GM12878 (cell line): Measurements from ENCODE around the gene UST. TPM values are rescaled to one million over a fixed set of nuclear protein-coding genes. Genes with fewer than 3 reads are reported as not detected.

Experiments used
- ATAC-seq: fragments of 200-7000 bp; cut with Tn5 transposase; 3 replicates; pipeline ENCODE4 v1.9.1; 2020; ENCODE audit warnings: mild to moderate bottlenecking, moderate library complexity
- BruUV-seq: library from RNA; stranded (reverse); fragments of 400-500 nt; replicated peaks from 2 replicates; lab custom pipeline; 2021; lab: Mats Ljungman, UMichigan
- CTCF ChIA-PET: fragments of 300-600 bp; sonication (Branson Sonifier 250); formaldehyde crosslinking; extraction: SDS; loops from one replicate; lab custom pipeline; 2021; ENCODE audit warnings: inconsistent platforms; lab: Yijun Ruan, JAX
- POLR2A ChIA-PET: fragments of 350-600 bp; formaldehyde crosslinking; extraction: SDS; loops from one replicate; lab custom pipeline; 2021; ENCODE audit warnings: inconsistent platforms; lab: Charles Lee
- RAD21 ChIA-PET: fragments of 300-600 bp; sonication (Branson Sonifier 250); formaldehyde crosslinking; loops from one replicate; lab custom pipeline; 2023; ENCODE audit warnings: antibody characterized with exemption; ENCODE audit not compliant: unreplicated experiment; lab: Charles Lee
- SMC1A ChIA-PET: fragments of 300-600 bp; sonication (Branson Sonifier 250); formaldehyde crosslinking; loops from one replicate; lab custom pipeline; 2023; ENCODE audit not compliant: unreplicated experiment, uncharacterized antibody; lab: Charles Lee
- DNase-seq: peaks from one replicate; pipeline ENCODE4 v3.0.0-alpha.2; 2011; ENCODE audit warnings: low read depth, low spot score
- FAIRE-seq: peaks from 3 replicates; lab custom pipeline; 2011; peaks lifted over from hg19 to GRCh38; lab: Jason Lieb, UNC
- H2AFZ ChIP-seq: 2 replicates; pipeline ENCODE4 v1.6.0; 2011; ENCODE audit warnings: low read depth, low read length, control low read depth; ENCODE audit not compliant: control insufficient read depth
- H3K27ac ChIP-seq: 2 replicates; pipeline ENCODE4 v1.5.1; 2011; ENCODE audit warnings: control low read depth; ENCODE audit not compliant: control insufficient read depth, insufficient read depth
- H3K27me3 ChIP-seq, 2 experiments: replicated peaks in 1 of 2; 2 replicates each; pipeline versions ENCODE4 v1.6.0 to v1.6.1; 2011; ENCODE audit warnings: low read length in 1 of 2; ENCODE audit not compliant: control insufficient read depth in 2 of 2, insufficient read depth in 2 of 2
- H3K36me3 ChIP-seq, 2 experiments: 2 replicates each; pipeline ENCODE4 v1.5.1; 2011; ENCODE audit warnings: low read length in 1 of 2; ENCODE audit not compliant: control insufficient read depth in 2 of 2, insufficient read depth in 2 of 2
- H3K4me1 ChIP-seq: 2 replicates; pipeline ENCODE4 v1.6.1; 2011; ENCODE audit warnings: mild to moderate bottlenecking, low read length, moderate library complexity, mixed read lengths; ENCODE audit not compliant: control insufficient read depth, insufficient read depth
- H3K4me2 ChIP-seq: 2 replicates; pipeline ENCODE4 v1.6.0; 2011; ENCODE audit warnings: control low read depth; ENCODE audit not compliant: control insufficient read depth, insufficient read depth
- H3K4me3 ChIP-seq: fragments of 200-600 bp; sonication (generic); 2 replicates; pipeline ENCODE4 v1.5.1; 2016
- H3K79me2 ChIP-seq: 2 replicates; pipeline ENCODE4 v1.6.0; 2011; ENCODE audit warnings: low read length; ENCODE audit not compliant: control insufficient read depth, insufficient read depth
- H3K9ac ChIP-seq: 2 replicates; pipeline ENCODE4 v1.8.0; 2011; ENCODE audit warnings: low read length, control low read depth, mixed read lengths; ENCODE audit not compliant: control insufficient read depth, insufficient read depth
- H3K9me3 ChIP-seq: replicated peaks from 3 replicates; pipeline ENCODE4 v1.5.1; 2011; ENCODE audit warnings: mild to moderate bottlenecking, low read length; ENCODE audit not compliant: control insufficient read depth, insufficient read depth
- H4K20me1 ChIP-seq: 2 replicates; pipeline ENCODE4 v1.6.0; 2011; ENCODE audit not compliant: control insufficient read depth, insufficient read depth
- ATF7 ChIP-seq: fragments of 450-650 bp; IDR thresholded peaks from 2 replicates; pipeline ENCODE4 v1.6.1; 2016; ENCODE audit warnings: low read depth, mild to moderate bottlenecking
- CBFB ChIP-seq: IDR thresholded peaks from 2 replicates; pipeline ENCODE4 v1.6.1; 2016; ENCODE audit warnings: antibody characterized with exemption, low read depth
- HCFC1 ChIP-seq: fragments of 150-350 bp; IDR thresholded peaks from 2 replicates; pipeline ENCODE4 v1.6.1; 2014; ENCODE audit warnings: low read length
- JUND ChIP-seq: IDR thresholded peaks from 2 replicates; pipeline ENCODE4 v1.6.1; 2012; ENCODE audit warnings: low read depth, mild to moderate bottlenecking, low read length, improper control_type of control experiment, moderate library complexity
- KLF5 ChIP-seq: fragments of 450-650 bp; IDR thresholded peaks from 2 replicates; pipeline ENCODE4 v1.6.1; 2014; ENCODE audit warnings: mild to moderate bottlenecking; ENCODE audit not compliant: partially characterized antibody
- LARP7 ChIP-seq: fragments of 450-650 bp; IDR thresholded peaks from 2 replicates; pipeline ENCODE4 v1.6.1; 2017; ENCODE audit warnings: mild to moderate bottlenecking
- MEF2B ChIP-seq: fragments of 450-650 bp; IDR thresholded peaks from 2 replicates; pipeline ENCODE4 v1.6.1; 2018; ENCODE audit warnings: mild to moderate bottlenecking, moderate library complexity; ENCODE audit not compliant: partially characterized antibody, poor library complexity, severe bottlenecking
- NR2F1 ChIP-seq: fragments of 450-650 bp; conservative IDR thresholded peaks from 2 replicates; pipeline ENCODE4 v1.6.1; 2017; ENCODE audit warnings: mild to moderate bottlenecking
- POLR2AphosphoS5 ChIP-seq: IDR thresholded peaks from 2 replicates; pipeline ENCODE4 v1.6.1; 2011; ENCODE audit warnings: mild to moderate bottlenecking, low read length, inconsistent platforms
- RAD51 ChIP-seq: fragments of 450-650 bp; IDR thresholded peaks from 2 replicates; pipeline ENCODE4 v1.6.1; 2016; ENCODE audit warnings: moderate library complexity, mild to moderate bottlenecking, inconsistent platforms
- RELA ChIP-seq: fragments of 450-650 bp; IDR thresholded peaks from 2 replicates; pipeline ENCODE4 v1.8.0; 2014; ENCODE audit warnings: borderline replicate concordance; ENCODE audit not compliant: partially characterized antibody
- RFX5 ChIP-seq: IDR thresholded peaks from 2 replicates; pipeline ENCODE4 v1.6.1; 2011; ENCODE audit warnings: low read depth, low read length, improper control_type of control experiment
- SP1 ChIP-seq: IDR thresholded peaks from one replicate; pipeline ENCODE4 v1.6.1; 2011; ENCODE audit warnings: low read depth, low read length
- SREBF1 ChIP-seq: IDR thresholded peaks from 2 replicates; pipeline ENCODE4 v1.6.1; 2012; ENCODE audit warnings: mild to moderate bottlenecking, low read length
- STAT3 ChIP-seq: IDR thresholded peaks from 2 replicates; pipeline ENCODE4 v1.6.1; 2011; ENCODE audit warnings: low read depth, low read length, improper control_type of control experiment
- ZSCAN29 ChIP-seq: fragments of 450-650 bp; IDR thresholded peaks from 2 replicates; pipeline ENCODE4 v1.6.1; 2017; ENCODE audit warnings: mild to moderate bottlenecking, moderate library complexity
- WGBS: methylation state at CpG from one replicate; pipeline ENCODE4 v1.1.6; 2016; ENCODE audit warnings: low lambda C conversion rate; ENCODE audit not compliant: insufficient replicate concordance, insufficient coverage; ENCODE audit errors: missing lambda C conversion rate; 5-methylcytosine and 5-hydroxymethylcytosine counted together
- in situ Hi-C: fragments of 300-500 bp; cut with MboI; formaldehyde crosslinking; loops from 9 replicates; pipeline ENCODE4 v1.14.3; 2018; ENCODE audit warnings: mixed read lengths
- intact Hi-C: fragments of 100-400 bp; cut with micrococcal nuclease; formaldehyde crosslinking; loops from one replicate; pipeline ENCODE4 v1.14.2; 2022; ENCODE audit not compliant: unreplicated experiment
- polyA plus RNA-seq, 11 experiments: library from polyadenylated mRNA; depleted of rRNA in 4 of 11; unstranded in 6 of 11; stranded (reverse) in 5 of 11; fragments of >200 nt; fragmentation: Nextera tagmentation in 4 of 11; fragmentation: Illumina TruSeq in 1 of 11; extraction: Ambion mirVana in 4 of 11; extraction: Trizol in 1 of 11; gene quantifications; 1 replicate in 1 of 11; 2 replicates in 10 of 11; pipeline versions ENCODE4 v1.2.1 to v1.2.3, GENCODE V29; 2011 to 2016; ENCODE audit warnings: inconsistent platforms in 2 of 11, missing spikeins in 2 of 11, low read depth in 1 of 11
- total RNA-seq, 4 experiments: library from RNA; depleted of rRNA in 3 of 4; stranded (reverse); fragments of >200 nt in 3 of 4; fragmentation: Illumina TruSeq in 1 of 4; extraction: Trizol in 1 of 4; gene quantifications; 2 replicates each; pipeline versions ENCODE4 v1.2.1 to v1.2.3, GENCODE V29; 2013 to 2021
- TF ChIP-seq, protein P1 (sequence below): fragments of 450-650 bp; IDR thresholded peaks from 2 replicates; pipeline ENCODE4 v1.6.1; 2017; ENCODE audit warnings: mild to moderate bottlenecking, low read depth, inconsistent platforms; ENCODE audit not compliant: poor library complexity, severe bottlenecking
- TF ChIP-seq, protein P2 (sequence below): fragments of 450-650 bp; IDR thresholded peaks from 2 replicates; pipeline ENCODE4 v1.6.1; 2017; ENCODE audit warnings: borderline replicate concordance

The UST gene
- total and polyA plus RNA-seq, 10 of the 15 experiments (the other 5 are each of a cell fraction or from before 2014, with no cell fraction given) = 0.74 to 43.3 (median 2.2) TPM

DNA sequence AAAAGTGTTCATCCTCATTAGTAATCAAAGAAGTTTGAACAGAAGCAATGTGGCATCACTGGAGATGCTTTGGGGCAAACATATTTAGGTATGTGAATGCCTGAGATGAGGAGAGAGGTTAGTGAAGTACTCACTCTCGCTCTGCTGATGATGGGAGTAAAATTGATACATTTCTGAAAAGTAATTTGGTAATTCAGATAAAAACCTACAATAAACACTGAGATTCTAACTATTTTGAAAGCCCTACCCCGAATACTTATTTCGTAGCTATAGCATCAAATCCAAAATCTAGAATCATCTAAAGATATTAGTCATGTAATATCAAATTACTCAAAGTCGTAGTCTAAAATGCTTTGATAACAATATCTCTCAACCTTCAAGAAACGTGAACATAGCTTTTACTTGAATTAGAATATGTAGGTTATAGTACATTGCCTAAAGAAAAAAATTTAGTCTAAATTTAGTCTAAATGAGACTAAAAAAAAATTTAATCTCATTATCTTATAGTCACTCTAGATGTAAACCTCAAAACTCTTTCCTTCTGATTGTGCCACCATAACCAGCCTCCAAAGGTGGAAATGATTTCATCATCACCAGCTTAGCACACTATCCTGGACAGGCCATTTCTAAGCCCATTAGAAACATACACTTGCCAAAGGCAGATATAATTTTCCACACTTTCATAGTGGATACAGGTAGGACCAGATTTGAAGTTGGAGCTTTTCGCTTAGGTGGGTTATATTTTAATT, 338.2 kb downstream of the UST start:
- Histone ChIP-seq H4K20me1 (no peaks in the 10 kb centered on the region), H3K4me3 (no peak overlapping the region), H3K9me3 (no peaks in the 10 kb centered on the region), H3K27me3 (no peaks in the 10 kb centered on the region), H3K79me2 (no peaks in the 10 kb centered on the region; the same call in 1 of the 2 replicates), H3K4me2 (no peak overlapping the region), H3K27ac (no peak overlapping the region), H2AFZ (no peak overlapping the region), H3K4me1 (peaks cover 22% of the 10 kb centered on the region), H3K36me3 (no peaks in the 10 kb centered on the region), H3K9ac (no peak overlapping the region)
- ChIA-PET RAD21 (interaction anchor here (0.8 to 5.2 kb wide), 19 partner anchors 10 to 432 kb away, joined by 3 to 122 read pairs (median 4); no protein-coding TSS in a partner anchor), CTCF (interaction anchor here (0.6 to 8.6 kb wide), 21 partner anchors 9 to 432 kb away, joined by 3 to 138 read pairs (median 5); no protein-coding TSS in a partner anchor), POLR2A (interaction anchor here (0.5 to 1.2 kb wide), 3 partner anchors 10 to 40 kb away, joined by 3 to 7 read pairs (median 3); no protein-coding TSS in a partner anchor), SMC1A (interaction anchor here (0.6 to 7.1 kb wide), 30 partner anchors 9 to 396 kb away, joined by 3 to 74 read pairs (median 4); no protein-coding TSS in a partner anchor)
- 40% methylated on average over 6 of the region's 6 CpGs for WGBS
- ATAC-seq (no peak), DNase-seq (no peak), FAIRE-seq (no peak)
- intact Hi-C loops = loop anchor here (5.0 kb wide), 1 partner anchor 127 kb away; no protein-coding TSS in a partner anchor
- BruUV-seq = no TSS peak
- in situ Hi-C loops = loop anchor here (5.0 kb wide), 1 partner anchor 342 kb away; no protein-coding TSS in a partner anchor
- TF ChIP-seq ZSCAN29 (no peak), RFX5 (no peak), NR2F1 (no peak), MEF2B (no peak), KLF5 (no peak), JUND (no peak), HCFC1 (no peak), POLR2AphosphoS5 (no peak), LARP7 (no peak), ATF7 (no peak), STAT3 (no peak), SREBF1 (no peak), SP1 (no peak), RELA (no peak), RAD51 (no peak), CBFB (no peak)
- TF ChIP-seq, protein P1, sequence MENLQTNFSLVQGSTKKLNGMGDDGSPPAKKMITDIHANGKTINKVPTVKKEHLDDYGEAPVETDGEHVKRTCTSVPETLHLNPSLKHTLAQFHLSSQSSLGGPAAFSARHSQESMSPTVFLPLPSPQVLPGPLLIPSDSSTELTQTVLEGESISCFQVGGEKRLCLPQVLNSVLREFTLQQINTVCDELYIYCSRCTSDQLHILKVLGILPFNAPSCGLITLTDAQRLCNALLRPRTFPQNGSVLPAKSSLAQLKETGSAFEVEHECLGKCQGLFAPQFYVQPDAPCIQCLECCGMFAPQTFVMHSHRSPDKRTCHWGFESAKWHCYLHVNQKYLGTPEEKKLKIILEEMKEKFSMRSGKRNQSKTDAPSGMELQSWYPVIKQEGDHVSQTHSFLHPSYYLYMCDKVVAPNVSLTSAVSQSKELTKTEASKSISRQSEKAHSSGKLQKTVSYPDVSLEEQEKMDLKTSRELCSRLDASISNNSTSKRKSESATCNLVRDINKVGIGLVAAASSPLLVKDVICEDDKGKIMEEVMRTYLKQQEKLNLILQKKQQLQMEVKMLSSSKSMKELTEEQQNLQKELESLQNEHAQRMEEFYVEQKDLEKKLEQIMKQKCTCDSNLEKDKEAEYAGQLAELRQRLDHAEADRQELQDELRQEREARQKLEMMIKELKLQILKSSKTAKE = no peak
- TF ChIP-seq, protein P2, sequence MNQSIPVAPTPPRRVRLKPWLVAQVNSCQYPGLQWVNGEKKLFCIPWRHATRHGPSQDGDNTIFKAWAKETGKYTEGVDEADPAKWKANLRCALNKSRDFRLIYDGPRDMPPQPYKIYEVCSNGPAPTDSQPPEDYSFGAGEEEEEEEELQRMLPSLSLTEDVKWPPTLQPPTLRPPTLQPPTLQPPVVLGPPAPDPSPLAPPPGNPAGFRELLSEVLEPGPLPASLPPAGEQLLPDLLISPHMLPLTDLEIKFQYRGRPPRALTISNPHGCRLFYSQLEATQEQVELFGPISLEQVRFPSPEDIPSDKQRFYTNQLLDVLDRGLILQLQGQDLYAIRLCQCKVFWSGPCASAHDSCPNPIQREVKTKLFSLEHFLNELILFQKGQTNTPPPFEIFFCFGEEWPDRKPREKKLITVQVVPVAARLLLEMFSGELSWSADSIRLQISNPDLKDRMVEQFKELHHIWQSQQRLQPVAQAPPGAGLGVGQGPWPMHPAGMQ = no peak
